Right cardiac atrium (tissue), 5 donors: ENCODE data around the gene INKA1. TPM values are rescaled to one million over a fixed set of nuclear protein-coding genes. Genes with fewer than 3 reads are reported as not detected.
A peak's percentile ranks its signal among the peaks of the same experiment; 100 is the strongest.

ENCODE experiments used
- ATAC-seq, 2 donors: fragments of 200-7000 bp; cut with Tn5 transposase; one replicate each; pipeline versions ENCODE4 v1.8.0 to v1.9.1; 2020; ENCODE audit warnings: moderate library complexity in 2 of 2, mild to moderate bottlenecking in 1 of 2
- DNase-seq, 3 donors: peaks; one replicate each; pipeline ENCODE4 v3.0.0-alpha.2; 2020
- H3K27ac ChIP-seq: one replicate; pipeline ENCODE4 v1.5.1; 2013; ENCODE audit warnings: mild to moderate bottlenecking, low read length, control low read depth, moderate library complexity
- H3K27me3 ChIP-seq: one replicate; pipeline ENCODE4 v1.6.1; 2013; ENCODE audit not compliant: control insufficient read depth, insufficient read depth
- H3K4me1 ChIP-seq: one replicate; pipeline ENCODE4 v1.6.1; 2013; ENCODE audit warnings: low read length; ENCODE audit not compliant: control insufficient read depth, insufficient read depth
- H3K4me3 ChIP-seq: one replicate; pipeline ENCODE4 v1.5.1; 2013; ENCODE audit warnings: low read length, control low read depth
- H3K9me3 ChIP-seq: one replicate; pipeline ENCODE4 v1.6.1; 2013; ENCODE audit warnings: low read length; ENCODE audit not compliant: control insufficient read depth
- WGBS: extraction: QIAGEN DNeasy Blood & Tissue Kit; methylation state at CpG from one replicate; pipeline ENCODE4 v1.1.7; 2013; 5-methylcytosine and 5-hydroxymethylcytosine counted together
- intact Hi-C, 4 donors: fragments of 100-400 bp; cut with DNase I; formaldehyde crosslinking; loops; one replicate each; pipeline versions ENCODE4 v1.11.0 to v1.14.0; 2022 to 2023
- polyA plus RNA-seq: library from polyadenylated mRNA; stranded (reverse); fragments of 200-250 nt; gene quantifications from one replicate; pipeline ENCODE4 v1.2.3, GENCODE V29; 2013
- total RNA-seq, 4 donors: library from RNA; stranded (reverse); fragmentation: NEBNext Ultra II Directional; extraction: Animal tissue kit (Norgen Biotek cat#: 25700); gene quantifications; one replicate each; pipeline ENCODE4 v1.2.1, GENCODE V29; 2021
- donor health status: healthy with polysubstance abuse.
- donor health status: DM: no; HTN: yes; CAD: no.
- donor health status: DM: no; HTN: no; CAD: no.
- donor health status: DM: no; HTN: yes; CAD: no; lungs with severe emphysema.
- donor health status: DM: yes; HTN: yes; CAD: no.

INKA1 gene
- total and polyA plus RNA-seq, 5 donors = 2.2 to 6.4 (median 4.3) TPM

GRCh38 chr3:49801160-49801559 lies 1.9 kb upstream of the INKA1 start:
- Histone ChIP-seq H3K4me3 (no peak overlapping the region), H3K4me1 (peaks cover 25% of the 10 kb centered on the region), H3K27ac (no peak overlapping the region), H3K9me3 (no peaks in the 10 kb centered on the region), H3K27me3 (no peaks in the 10 kb centered on the region)
- WGBS = 86% methylated on average over 2 of the region's 2 CpGs
- intact Hi-C loops = loop anchor here in 3 of 4 donors (2.0 to 10.0 kb wide), 5 partner anchors 36 to 106 kb away; partner anchors contain the start of gene MST1R (in 2 of the 3)
- ATAC-seq = no peak
- DNase-seq = no peak

GRCh38 chr3:49803465-49804140 lies 542 bp downstream of the INKA1 start:
- peak overlapping the region; percentile 79 for H3K27ac ChIP-seq
- H3K27me3 ChIP-seq = no peaks in the 10 kb centered on the region
- DNase-seq = peak in 2 of 3 donors; percentile 65 to 72
- no peaks in the 10 kb centered on the region for H3K9me3 ChIP-seq
- peak; percentile 1 to 2 for ATAC-seq
- peaks cover 33% of the 10 kb centered on the region for H3K4me1 ChIP-seq
- WGBS = 3% methylated on average over 41 of the region's 41 CpGs
- intact Hi-C loops = loop anchor here in 3 of 4 donors (2.0 to 10.0 kb wide), 5 partner anchors 34 to 101 kb away; partner anchors contain the start of gene MST1R (in 2 of the 3)
- H3K4me3 ChIP-seq = peak overlapping the region; percentile 49

- intact Hi-C loops = loop anchor here in 3 of 4 donors (2.0 to 10.0 kb wide), 5 partner anchors 33 to 100 kb away; partner anchors contain the start of gene MST1R (in 2 of the 3)
- H3K27ac ChIP-seq = peak overlapping the region; percentile 31
- peaks cover 33% of the 10 kb centered on the region for H3K4me1 ChIP-seq
- no peaks in the 10 kb centered on the region for H3K9me3 ChIP-seq
- peak overlapping the region; percentile 49 for H3K4me3 ChIP-seq
- WGBS = 33% methylated on average over 26 of the region's 26 CpGs
- ATAC-seq (no peak), DNase-seq (peak in 2 of 3 donors; percentile 75 to 81)
- no peaks in the 10 kb centered on the region for H3K27me3 ChIP-seq
Observed at GRCh38 chr3:49804141-49805041, 1.3 kb downstream of the INKA1 start.

- WGBS = 5% methylated on average over 3 of the region's 3 CpGs
- intact Hi-C loops = loop anchor here in 2 of 4 donors (2.0 to 10.0 kb wide), 2 partner anchors 33 to 99 kb away; partner anchors contain the start of gene MST1R (in 1 of the 2)
Observed at GRCh38 chr3:49805367-49805782, 2.3 kb downstream of the INKA1 start.

GRCh38 chr3:49805897-49806701 lies 3.0 kb downstream of the INKA1 start:
- no peaks in the 10 kb centered on the region for H3K27me3 ChIP-seq
- no peak overlapping the region for H3K4me3 ChIP-seq
- ATAC-seq (peak in 1 of 2 donors; percentile 8), DNase-seq (peak; percentile 39 to 82 (median 81))
- H3K4me1 ChIP-seq = peaks cover 33% of the 10 kb centered on the region
- H3K9me3 ChIP-seq = no peaks in the 10 kb centered on the region
- intact Hi-C loops = loop anchor here in 2 of 4 donors (2.0 to 10.0 kb wide), 2 partner anchors 33 to 99 kb away; partner anchors contain the start of gene MST1R (in 1 of the 2)
- H3K27ac ChIP-seq = peak overlapping the region; percentile 31
- 21% methylated on average over 11 of the region's 11 CpGs for WGBS

More at GRCh38 chr3:49805367-49805782, 2.3 kb downstream of the INKA1 start:
- Histone ChIP-seq H3K4me3 (no peak overlapping the region), H3K9me3 (no peaks in the 10 kb centered on the region), H3K27me3 (no peaks in the 10 kb centered on the region), H3K27ac (peak overlapping the region; percentile 31), H3K4me1 (peaks cover 33% of the 10 kb centered on the region)
- peak; percentile 68 for ATAC-seq
- peak; percentile 87 to 94 (median 94) for DNase-seq

GRCh38 chr3:49806850-49807249 lies 3.8 kb downstream of the INKA1 start:
- Histone ChIP-seq H3K4me1 (peaks cover 33% of the 10 kb centered on the region), H3K4me3 (no peak overlapping the region), H3K9me3 (no peaks in the 10 kb centered on the region), H3K27me3 (no peaks in the 10 kb centered on the region), H3K27ac (peak overlapping the region; percentile 25)
- WGBS = 72% methylated on average over 2 of the region's 2 CpGs
- DNase-seq (peak in 1 of 3 donors; percentile 37), ATAC-seq (no peak)
- intact Hi-C loops = loop anchor here in 1 of 4 donors (10.0 kb wide), 1 partner anchor 98 kb away; the partner anchor contains the start of gene MST1R

- 62% methylated on average over 13 of the region's 13 CpGs for WGBS
- Histone ChIP-seq H3K27ac (peak overlapping the region; percentile 8), H3K4me3 (no peak overlapping the region), H3K9me3 (no peaks in the 10 kb centered on the region), H3K27me3 (no peaks in the 10 kb centered on the region), H3K4me1 (peaks cover 38% of the 10 kb centered on the region)
- DNase-seq (peak in 1 of 3 donors; percentile 60), ATAC-seq (no peak)
- intact Hi-C loops = loop anchor here in 1 of 4 donors (10.0 kb wide), 1 partner anchor 97 kb away; the partner anchor contains the start of gene MST1R
Observed at GRCh38 chr3:49807431-49808114, 4.5 kb downstream of the INKA1 start.

- H3K9me3 ChIP-seq = no peaks in the 10 kb centered on the region
- intact Hi-C loops = no loop called here
- DNase-seq (peak in 1 of 3 donors; percentile 55), ATAC-seq (peak; percentile 41 to 43)
- peaks cover 10% of the 10 kb centered on the region for H3K4me1 ChIP-seq
- H3K27ac ChIP-seq = peak overlapping the region; percentile 91
- H3K4me3 ChIP-seq = peak overlapping the region; percentile 49
- H3K27me3 ChIP-seq = no peaks in the 10 kb centered on the region
- 24% methylated on average over 9 of the region's 9 CpGs for WGBS
Observed at GRCh38 chr3:49812916-49813496, 9.9 kb downstream of the INKA1 start.

GRCh38 chr3:49813497-49814174 lies 10.6 kb downstream of the INKA1 start, which contains the start of gene UBA7:
Gene UBA7, minus strand, starts transcription at chr3:49813953. Its CDS starts 166 bp downstream, at chr3:49813787.
- peak; percentile 48 to 83 (median 74) for DNase-seq
- no peaks in the 10 kb centered on the region for H3K27me3 ChIP-seq
- no peaks in the 10 kb centered on the region for H3K9me3 ChIP-seq
- H3K27ac ChIP-seq = peak within 1 kb of the TSS; percentile 91
- peaks cover 10% of the 10 kb centered on the region for H3K4me1 ChIP-seq
- 7% methylated on average over 9 of the region's 9 CpGs for WGBS
- peak within 1 kb of the TSS; percentile 49 for H3K4me3 ChIP-seq
- intact Hi-C loops = no loop called here
- peak; percentile 91 to 93 for ATAC-seq
